ENCODE results near the gene MTUS2.

The MTUS2 gene

DNA sequence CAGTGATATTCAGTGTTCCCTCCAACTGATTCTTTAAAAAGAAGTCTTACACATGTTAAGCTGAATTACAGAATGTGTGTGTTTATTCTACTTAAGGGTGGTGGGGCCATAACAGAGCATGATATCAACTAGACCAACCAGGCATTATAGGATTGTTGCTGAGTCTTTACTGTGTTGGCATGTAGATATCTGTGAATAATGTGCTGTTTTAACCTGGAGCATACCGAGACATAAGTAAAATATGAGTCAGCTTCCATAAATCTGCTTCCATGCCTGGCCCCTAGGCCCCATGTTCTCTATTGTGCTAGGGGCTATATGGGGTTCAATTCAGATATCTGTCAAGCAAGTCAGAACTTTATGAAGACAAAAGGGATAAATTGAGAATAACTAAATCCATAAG, 295.7 kb downstream of the MTUS2 start:
- FAIRE-seq, result no peak

GRCh38 chr13:29117663-29118062, 297.5 kb downstream of the MTUS2 start:
- no peak for FAIRE-seq

DNA sequence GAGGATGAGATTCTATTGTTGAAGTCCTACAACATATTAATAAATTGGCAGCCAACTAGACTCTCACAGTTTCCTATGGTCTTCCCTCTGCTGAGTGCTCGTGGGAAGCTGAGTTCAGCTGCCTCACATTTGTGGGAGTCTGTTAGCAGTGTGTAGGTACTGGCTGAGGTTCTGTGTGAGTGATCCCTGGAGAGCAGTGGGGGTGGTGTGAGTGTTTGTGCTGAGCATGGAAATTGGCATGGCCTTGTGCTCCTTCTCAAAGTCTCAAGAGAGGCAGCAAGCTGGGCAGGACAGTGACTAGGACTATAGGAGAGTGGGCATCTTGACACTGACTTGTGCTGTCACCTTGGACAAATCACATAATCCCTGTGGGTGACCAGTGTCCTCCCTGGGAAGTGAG, 298.3 kb downstream of the MTUS2 start:
- FAIRE-seq, result no peak

- FAIRE-seq, result no peak
Measured at GRCh38 chr13:29125191-29125933, 305.2 kb downstream of the MTUS2 start.

- FAIRE-seq, result no peak
Measured at GRCh38 chr13:29125934-29126424, 305.8 kb downstream of the MTUS2 start.

- no peak for FAIRE-seq
Measured at GRCh38 chr13:29129616-29130015, 309.5 kb downstream of the MTUS2 start.

DNA sequence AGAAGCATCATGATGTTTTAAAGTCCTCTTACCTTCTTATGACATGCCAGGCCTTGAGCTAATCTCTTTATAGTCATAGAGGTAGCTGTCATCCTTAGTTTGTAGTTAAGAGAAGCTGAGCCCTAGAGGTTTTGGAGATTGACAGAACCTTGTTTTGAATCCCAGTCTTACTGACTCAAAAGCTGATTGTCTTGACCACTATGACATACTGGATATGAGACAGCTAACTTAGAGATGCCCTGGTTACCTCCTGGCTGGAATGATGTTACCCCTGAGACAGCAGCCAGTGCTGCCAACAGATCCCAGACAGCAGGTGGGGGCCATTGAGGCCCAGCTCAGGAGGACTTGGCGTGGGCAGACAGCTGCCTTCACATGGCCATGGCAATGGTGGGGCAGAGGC, 311.0 kb downstream of the MTUS2 start:
- no peak for FAIRE-seq

GRCh38 chr13:29131881-29132668, 311.9 kb downstream of the MTUS2 start:
- FAIRE-seq, result no peak

DNA sequence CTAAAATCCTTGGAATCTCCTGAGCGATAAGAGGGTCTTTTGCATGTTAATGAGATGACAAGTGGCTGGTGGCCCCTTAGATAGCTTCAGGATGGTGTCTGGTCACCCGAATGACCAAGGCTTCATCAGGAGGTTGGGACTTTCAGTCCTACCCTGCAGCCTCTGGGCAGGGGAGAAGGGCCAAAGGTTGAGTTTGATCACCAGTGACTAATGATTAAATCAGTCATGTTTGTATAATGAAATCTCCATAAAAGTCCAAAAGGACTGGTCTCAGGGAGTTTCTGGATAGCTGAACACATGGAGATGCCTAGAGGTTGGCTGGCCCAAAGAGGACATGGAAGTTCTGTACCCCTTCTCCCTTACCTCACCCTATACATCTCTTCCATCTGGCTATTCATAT, 316.2 kb downstream of the MTUS2 start:
- FAIRE-seq, result no peak

- FAIRE-seq, result no peak
Measured at GRCh38 chr13:29137016-29137415, 316.9 kb downstream of the MTUS2 start.

- FAIRE-seq, result no peak
Measured at GRCh38 chr13:29137995-29138394, 317.9 kb downstream of the MTUS2 start.

GRCh38 chr13:29140277-29140676, 320.1 kb downstream of the MTUS2 start:
- no peak for FAIRE-seq

DNA sequence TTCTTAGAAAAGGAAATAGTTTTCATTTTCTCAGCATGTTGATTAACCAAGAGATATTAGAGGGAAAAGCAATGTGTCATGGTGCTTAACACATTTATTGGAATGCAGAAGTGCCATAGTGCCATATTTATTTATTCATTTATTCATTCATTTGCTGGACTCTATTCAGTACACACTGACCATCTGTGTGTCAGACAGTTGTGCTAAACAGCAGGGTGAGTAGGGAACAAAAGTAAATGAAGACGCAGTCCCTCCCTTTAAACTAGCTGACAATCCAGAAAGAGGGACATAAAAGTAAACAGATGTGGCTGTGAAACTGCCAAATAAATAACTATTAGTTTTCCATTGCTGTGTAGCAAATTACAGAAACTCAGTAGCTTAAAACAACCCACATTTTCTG, 323.7 kb downstream of the MTUS2 start:
- FAIRE-seq, result no peak

- FAIRE-seq, result no peak
Measured at GRCh38 chr13:29154390-29154789, 334.3 kb downstream of the MTUS2 start.

DNA sequence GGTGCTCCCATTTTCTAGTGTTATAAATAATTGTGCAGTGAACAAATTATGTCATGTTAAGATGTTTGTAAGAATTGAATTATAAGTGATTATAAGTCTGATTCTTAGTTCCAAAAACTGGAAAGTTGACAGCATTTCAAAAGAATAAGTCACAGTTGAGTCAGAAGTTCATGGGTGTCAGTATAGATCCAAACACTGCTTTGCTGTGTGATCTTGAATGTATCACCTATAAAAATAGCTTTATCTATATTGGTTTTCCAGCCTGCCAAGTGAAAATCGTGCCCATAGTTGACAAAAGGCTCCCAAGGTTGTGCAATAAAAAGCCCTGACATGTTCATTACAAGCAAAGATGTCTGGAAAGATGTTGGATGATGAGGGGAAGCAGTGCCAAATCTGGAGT, 336.0 kb downstream of the MTUS2 start:
- no peak for FAIRE-seq

GRCh38 chr13:29159871-29160270, 339.7 kb downstream of the MTUS2 start:
- FAIRE-seq, result no peak

- no peak for FAIRE-seq
Measured at GRCh38 chr13:29160862-29161261, 340.7 kb downstream of the MTUS2 start.

DNA sequence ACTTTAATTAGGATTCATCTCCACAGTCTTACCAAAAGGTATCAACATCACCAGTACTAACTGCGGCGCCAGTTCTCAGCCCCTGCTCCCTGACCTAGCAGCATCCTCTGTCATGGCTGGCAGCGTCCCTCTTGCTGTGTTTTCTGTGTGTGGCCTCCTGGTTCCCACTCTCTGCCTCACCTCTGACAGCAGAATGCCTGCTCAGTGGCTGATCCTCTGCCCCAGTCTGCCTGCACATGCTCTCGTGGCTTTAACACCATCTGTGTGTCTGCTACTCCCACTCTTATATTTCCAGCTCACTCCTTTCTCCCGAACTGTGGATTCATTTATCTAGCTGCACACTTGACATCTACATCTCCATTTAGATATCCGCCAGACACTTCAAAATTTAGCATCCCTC, 341.5 kb downstream of the MTUS2 start:
- FAIRE-seq, result no peak

- FAIRE-seq, result no peak
Measured at GRCh38 chr13:29162638-29163235, 342.6 kb downstream of the MTUS2 start.

DNA sequence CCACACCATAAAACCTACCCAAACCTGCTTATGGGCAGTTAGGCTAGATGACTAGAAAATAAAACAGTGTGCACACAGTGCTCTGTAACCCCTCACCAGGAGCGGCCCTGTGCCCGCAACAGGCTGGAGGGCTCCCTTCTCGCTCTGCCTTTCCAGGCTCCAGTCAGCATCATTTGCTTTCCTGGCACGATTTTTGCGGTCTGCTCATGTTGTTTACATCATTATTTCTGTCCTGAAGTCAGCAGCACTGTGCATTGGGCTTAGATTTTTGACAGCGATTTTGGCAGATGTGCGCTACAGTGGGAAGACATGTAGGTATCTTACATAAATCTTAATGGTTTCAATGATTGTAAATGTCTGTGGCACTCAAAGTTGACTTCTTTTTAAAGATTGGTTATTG, 344.0 kb downstream of the MTUS2 start:
- no peak for FAIRE-seq

GRCh38 chr13:29165216-29165615, 345.1 kb downstream of the MTUS2 start:
- no peak for FAIRE-seq

GRCh38 chr13:29165840-29166239, 345.7 kb downstream of the MTUS2 start:
- FAIRE-seq, result no peak

- no peak for FAIRE-seq
Measured at GRCh38 chr13:29170436-29171082, 350.4 kb downstream of the MTUS2 start.

Measured in G401.6 (cell line).